Astrocyte (in vitro differentiated cells and primary cell): Measurements from ENCODE around the gene CFAP161. TPM values are rescaled to one million over a fixed set of nuclear protein-coding genes. Genes with fewer than 3 reads are reported as not detected.
"Not testable (repeated sequence)": the region's sequence is repeated elsewhere in the genome, so short reads cannot be mapped to it uniquely, and the experiment has no call there.

ENCODE experiments used
- DNase-seq: peaks from one replicate; pipeline ENCODE4 v3.0.0-alpha.2; 2010; ENCODE audit warnings: low read depth
- FAIRE-seq: peaks from 2 replicates; lab custom pipeline; 2011; peaks lifted over from hg19 to GRCh38; lab: Jason Lieb, UNC
- H2AFZ ChIP-seq: 2 replicates; pipeline ENCODE4 v1.6.0; 2012; ENCODE audit warnings: low read depth, low read length, inconsistent platforms
- H3K27ac ChIP-seq: 2 replicates; pipeline ENCODE4 v1.5.1; 2011; ENCODE audit warnings: low read depth, low read length, inconsistent platforms
- H3K27me3 ChIP-seq: 2 replicates; pipeline ENCODE4 v1.6.0; 2011; ENCODE audit warnings: low read length, inconsistent platforms; ENCODE audit not compliant: insufficient read depth
- H3K36me3 ChIP-seq: 2 replicates; pipeline ENCODE4 v1.5.1; 2011; ENCODE audit warnings: low read length, inconsistent platforms; ENCODE audit not compliant: insufficient read depth
- H3K4me1 ChIP-seq: 2 replicates; pipeline ENCODE4 v1.5.1; 2011; ENCODE audit warnings: low read length, inconsistent platforms; ENCODE audit not compliant: insufficient read depth
- H3K4me2 ChIP-seq: 2 replicates; pipeline ENCODE4 v1.6.0; 2012; ENCODE audit warnings: low read length, inconsistent platforms
- H3K4me3 ChIP-seq: 2 replicates; pipeline ENCODE4 v1.5.1; 2011; ENCODE audit warnings: low read depth, mild to moderate bottlenecking, low read length, inconsistent platforms; ENCODE audit not compliant: insufficient read depth
- H3K79me2 ChIP-seq: 2 replicates; pipeline ENCODE4 v1.6.0; 2012; ENCODE audit warnings: mild to moderate bottlenecking, low read length, inconsistent platforms; ENCODE audit not compliant: insufficient read depth
- H3K9ac ChIP-seq: 2 replicates; pipeline ENCODE4 v1.6.0; 2012; ENCODE audit warnings: mild to moderate bottlenecking, low read length, inconsistent platforms
- H3K9me3 ChIP-seq: 2 replicates; pipeline ENCODE4 v1.5.1; 2012; ENCODE audit warnings: low read depth, mild to moderate bottlenecking, low read length, inconsistent platforms; ENCODE audit not compliant: insufficient read depth
- H4K20me1 ChIP-seq: 2 replicates; pipeline ENCODE4 v1.6.0; 2012; ENCODE audit warnings: low read length, inconsistent platforms; ENCODE audit not compliant: insufficient read depth
- H3K27ac Mint-ChIP-seq: one replicate; pipeline ENCODE4 v1.8.0; 2021; ENCODE audit warnings: mild to moderate bottlenecking, mixed read lengths; ENCODE audit not compliant: unreplicated experiment
- H3K27me3 Mint-ChIP-seq: one replicate; pipeline ENCODE4 v1.8.0; 2021; ENCODE audit warnings: low read depth, mixed read lengths; ENCODE audit not compliant: unreplicated experiment
- H3K36me3 Mint-ChIP-seq: one replicate; pipeline ENCODE4 v1.8.0; 2021; ENCODE audit warnings: low read depth, mixed read lengths; ENCODE audit not compliant: unreplicated experiment
- H3K4me1 Mint-ChIP-seq: one replicate; pipeline ENCODE4 v1.8.0; 2021; ENCODE audit warnings: low read depth, mixed read lengths; ENCODE audit not compliant: unreplicated experiment
- H3K4me3 Mint-ChIP-seq: one replicate; pipeline ENCODE4 v1.8.0; 2021; ENCODE audit warnings: mild to moderate bottlenecking, moderate library complexity, mixed read lengths; ENCODE audit not compliant: unreplicated experiment
- H3K9me3 Mint-ChIP-seq: one replicate; pipeline ENCODE4 v1.8.0; 2021; ENCODE audit warnings: mild to moderate bottlenecking, mixed read lengths; ENCODE audit not compliant: unreplicated experiment
- EZH2 ChIP-seq: IDR thresholded peaks from 2 replicates; pipeline ENCODE4 v1.6.1; 2012; ENCODE audit warnings: mild to moderate bottlenecking, low read length, inconsistent platforms; ENCODE audit not compliant: insufficient read depth
- total RNA-seq: library from RNA; stranded (reverse); gene quantifications from 2 replicates; pipeline ENCODE4 v1.2.1, GENCODE V29; 2021
- TF ChIP-seq, protein P1 (sequence below): IDR thresholded peaks from 2 replicates; pipeline ENCODE4 v1.5.1; 2011; ENCODE audit warnings: low read depth, mild to moderate bottlenecking, inconsistent platforms, low read length, moderate library complexity; ENCODE audit not compliant: insufficient read depth

CFAP161 gene
- total RNA-seq, 1 donor from 2014 or later, result 0.27 TPM

- no peak overlapping the region for H3K27ac Mint-ChIP-seq
- no peak overlapping the region for H3K27ac ChIP-seq
- H3K9me3 Mint-ChIP-seq, result peaks cover 1% of the 10 kb centered on the region
- H3K4me2 ChIP-seq, result no peak overlapping the region
- H3K9me3 ChIP-seq, result no peaks in the 10 kb centered on the region
- H3K4me1 Mint-ChIP-seq, result peaks cover 10% of the 10 kb centered on the region
- H3K79me2 ChIP-seq, result no peaks in the 10 kb centered on the region
- H3K27me3 ChIP-seq, result peaks cover 5% of the 10 kb centered on the region
- no peaks in the 10 kb centered on the region for H3K36me3 Mint-ChIP-seq
- no peak for TF ChIP-seq EZH2
- TF ChIP-seq, protein P1, sequence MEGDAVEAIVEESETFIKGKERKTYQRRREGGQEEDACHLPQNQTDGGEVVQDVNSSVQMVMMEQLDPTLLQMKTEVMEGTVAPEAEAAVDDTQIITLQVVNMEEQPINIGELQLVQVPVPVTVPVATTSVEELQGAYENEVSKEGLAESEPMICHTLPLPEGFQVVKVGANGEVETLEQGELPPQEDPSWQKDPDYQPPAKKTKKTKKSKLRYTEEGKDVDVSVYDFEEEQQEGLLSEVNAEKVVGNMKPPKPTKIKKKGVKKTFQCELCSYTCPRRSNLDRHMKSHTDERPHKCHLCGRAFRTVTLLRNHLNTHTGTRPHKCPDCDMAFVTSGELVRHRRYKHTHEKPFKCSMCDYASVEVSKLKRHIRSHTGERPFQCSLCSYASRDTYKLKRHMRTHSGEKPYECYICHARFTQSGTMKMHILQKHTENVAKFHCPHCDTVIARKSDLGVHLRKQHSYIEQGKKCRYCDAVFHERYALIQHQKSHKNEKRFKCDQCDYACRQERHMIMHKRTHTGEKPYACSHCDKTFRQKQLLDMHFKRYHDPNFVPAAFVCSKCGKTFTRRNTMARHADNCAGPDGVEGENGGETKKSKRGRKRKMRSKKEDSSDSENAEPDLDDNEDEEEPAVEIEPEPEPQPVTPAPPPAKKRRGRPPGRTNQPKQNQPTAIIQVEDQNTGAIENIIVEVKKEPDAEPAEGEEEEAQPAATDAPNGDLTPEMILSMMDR, result no peak
- H3K9ac ChIP-seq, result no peak overlapping the region
- no peak overlapping the region for H2AFZ ChIP-seq
- peaks cover 8% of the 10 kb centered on the region for H3K4me1 ChIP-seq
- no peak for FAIRE-seq
- no peak overlapping the region for H3K4me3 ChIP-seq
- DNase-seq, result no peak
- peaks cover 17% of the 10 kb centered on the region for H3K27me3 Mint-ChIP-seq
- H3K4me3 Mint-ChIP-seq, result no peak overlapping the region
- H3K36me3 ChIP-seq, result no peaks in the 10 kb centered on the region
- H4K20me1 ChIP-seq, result no peaks in the 10 kb centered on the region
Observed at GRCh38 chr15:81157195-81157938, 23.3 kb downstream of the CFAP161 start.

DNA sequence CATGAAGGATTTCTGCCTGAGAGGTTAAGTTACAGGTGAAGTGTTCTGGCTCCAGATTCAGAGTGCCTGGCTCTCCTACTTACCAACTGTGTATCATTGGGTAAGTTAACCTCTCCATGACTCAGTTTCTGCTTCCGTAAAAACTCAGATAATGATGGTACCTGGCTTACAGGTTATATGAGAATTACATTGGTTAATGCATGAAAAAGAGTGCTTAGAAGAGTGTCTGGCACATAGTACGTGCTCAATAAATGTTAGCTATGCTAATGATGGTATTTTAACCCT, 23.8 kb downstream of the CFAP161 start:
- H3K4me3 Mint-ChIP-seq, result no peak overlapping the region
- TF ChIP-seq EZH2, result no peak
- TF ChIP-seq, protein P1, result no peak
- no peaks in the 10 kb centered on the region for H4K20me1 ChIP-seq
- H3K36me3 Mint-ChIP-seq, result no peaks in the 10 kb centered on the region
- H3K4me3 ChIP-seq, result no peak overlapping the region
- H3K79me2 ChIP-seq, result no peaks in the 10 kb centered on the region
- peaks cover 11% of the 10 kb centered on the region for H3K4me1 Mint-ChIP-seq
- peaks cover 8% of the 10 kb centered on the region for H3K4me1 ChIP-seq
- no peak overlapping the region for H2AFZ ChIP-seq
- FAIRE-seq, result no peak
- no peak overlapping the region for H3K9ac ChIP-seq
- H3K27ac ChIP-seq, result no peak overlapping the region
- no peak for DNase-seq
- no peak overlapping the region for H3K27ac Mint-ChIP-seq
- H3K27me3 Mint-ChIP-seq, result peaks cover 18% of the 10 kb centered on the region
- H3K36me3 ChIP-seq, result no peaks in the 10 kb centered on the region
- H3K27me3 ChIP-seq, result peaks cover 7% of the 10 kb centered on the region
- no peaks in the 10 kb centered on the region for H3K9me3 ChIP-seq
- H3K4me2 ChIP-seq, result no peak overlapping the region
- peaks cover 1% of the 10 kb centered on the region for H3K9me3 Mint-ChIP-seq

- not testable (repeated sequence) for H3K9ac ChIP-seq, FAIRE-seq, H3K27ac ChIP-seq, H3K4me3 ChIP-seq, H3K4me2 ChIP-seq, DNase-seq, H3K9me3 Mint-ChIP-seq, H3K36me3 Mint-ChIP-seq, H3K27me3 ChIP-seq, H3K4me1 ChIP-seq, H3K36me3 ChIP-seq, H3K4me3 Mint-ChIP-seq, H2AFZ ChIP-seq, H3K27ac Mint-ChIP-seq, H3K9me3 ChIP-seq, H3K79me2 ChIP-seq, H4K20me1 ChIP-seq
- Mint-ChIP-seq H3K4me1 (peaks cover 11% of the 10 kb centered on the region), H3K27me3 (peaks cover 17% of the 10 kb centered on the region)
Observed at GRCh38 chr15:81158561-81158960, 24.5 kb downstream of the CFAP161 start.
